ENCODE measurements around the gene CEP83. TPM values are rescaled to one million over a fixed set of nuclear protein-coding genes. Genes with fewer than 3 reads are reported as not detected.
A peak's percentile ranks its signal among the peaks of the same experiment; 100 is the strongest.
"Not testable (repeated sequence)": the region's sequence is repeated elsewhere in the genome, so short reads cannot be mapped to it uniquely, and the experiment has no call there.

Gene CEP83, protein sequence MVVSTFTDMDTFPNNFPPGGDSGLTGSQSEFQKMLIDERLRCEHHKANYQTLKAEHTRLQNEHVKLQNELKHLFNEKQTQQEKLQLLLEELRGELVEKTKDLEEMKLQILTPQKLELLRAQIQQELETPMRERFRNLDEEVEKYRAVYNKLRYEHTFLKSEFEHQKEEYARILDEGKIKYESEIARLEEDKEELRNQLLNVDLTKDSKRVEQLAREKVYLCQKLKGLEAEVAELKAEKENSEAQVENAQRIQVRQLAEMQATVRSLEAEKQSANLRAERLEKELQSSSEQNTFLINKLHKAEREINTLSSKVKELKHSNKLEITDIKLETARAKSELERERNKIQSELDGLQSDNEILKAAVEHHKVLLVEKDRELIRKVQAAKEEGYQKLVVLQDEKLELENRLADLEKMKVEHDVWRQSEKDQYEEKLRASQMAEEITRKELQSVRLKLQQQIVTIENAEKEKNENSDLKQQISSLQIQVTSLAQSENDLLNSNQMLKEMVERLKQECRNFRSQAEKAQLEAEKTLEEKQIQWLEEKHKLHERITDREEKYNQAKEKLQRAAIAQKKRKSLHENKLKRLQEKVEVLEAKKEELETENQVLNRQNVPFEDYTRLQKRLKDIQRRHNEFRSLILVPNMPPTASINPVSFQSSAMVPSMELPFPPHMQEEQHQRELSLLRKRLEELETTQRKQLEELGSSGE
- polyA plus RNA-seq (2013, experiment 1 of 2; ENCODE audit: insufficient read length): 11.6 TPM
- polyA plus RNA-seq (2013, experiment 2 of 2; ENCODE audit: insufficient read length): 12.2 TPM

DNA sequence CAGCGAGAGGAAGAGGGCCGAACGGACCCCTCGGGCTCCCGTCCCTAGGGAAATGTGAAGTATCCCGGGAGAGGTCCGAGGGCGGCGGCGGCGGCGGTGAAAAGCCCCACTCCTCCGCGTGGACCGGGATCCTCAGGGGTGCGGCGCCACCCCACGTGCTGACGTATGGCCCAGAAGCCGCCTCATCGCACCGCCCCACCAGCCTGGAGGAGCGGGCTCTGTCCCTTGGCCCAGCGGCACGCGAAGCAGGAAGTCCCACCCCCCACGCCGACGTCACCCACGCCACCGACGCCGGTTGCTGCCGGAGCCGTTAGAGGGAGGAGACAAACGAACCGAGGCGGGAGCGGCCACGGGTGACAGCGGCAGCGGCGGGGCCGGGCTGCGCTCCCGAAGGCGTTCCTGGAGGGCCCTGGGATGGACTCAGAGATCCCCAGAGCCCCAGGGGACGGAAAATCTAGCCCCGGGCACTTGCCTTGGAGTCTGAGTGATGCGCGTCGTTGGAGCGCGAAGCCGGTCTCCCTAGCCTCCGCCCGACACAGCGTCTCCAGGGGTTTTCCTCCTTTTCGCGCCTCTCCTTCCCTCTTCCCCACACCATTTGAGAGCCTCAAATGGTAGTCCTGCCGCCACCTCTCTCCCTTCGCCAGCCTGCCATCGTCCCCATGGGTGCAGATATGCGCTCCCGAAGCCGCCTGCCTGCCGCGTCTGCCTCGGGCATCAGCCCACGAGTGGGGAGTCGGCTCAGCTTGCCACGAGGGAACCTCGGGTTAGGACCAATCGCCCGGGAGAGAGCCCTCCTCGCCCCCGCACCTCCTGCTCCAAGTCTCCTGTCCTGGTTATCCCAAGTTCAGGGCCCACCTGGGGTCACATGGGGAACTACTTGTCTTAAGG, at the start of gene CEP83:
Gene CEP83, minus strand, starts transcription at position 140 of the 888 bp plus-strand sequence. CDS start 47,377 bp downstream, outside the sequence.
- DNase-seq: peak; percentile 94

DNA sequence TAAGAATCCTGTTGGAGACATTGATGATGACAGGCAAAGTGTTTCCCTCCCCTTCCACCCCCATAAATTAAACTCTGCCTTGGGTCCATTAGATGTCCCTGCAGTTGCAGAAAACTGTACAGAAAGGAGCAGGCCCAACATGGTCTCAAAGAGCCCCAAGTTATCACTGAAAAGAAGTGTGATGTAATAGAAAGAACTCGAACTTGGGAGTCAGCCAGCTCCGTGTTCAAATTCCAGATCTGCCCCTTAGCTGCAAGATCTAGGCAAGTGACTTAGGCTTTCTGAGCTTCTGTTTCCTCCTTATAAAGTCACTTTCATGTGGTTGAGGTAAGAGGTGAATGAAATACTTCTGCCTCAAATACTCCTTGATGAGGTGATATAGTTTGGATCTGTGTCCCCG, 49.6 kb upstream of the CEP83 start:
- no peak for DNase-seq

DNA sequence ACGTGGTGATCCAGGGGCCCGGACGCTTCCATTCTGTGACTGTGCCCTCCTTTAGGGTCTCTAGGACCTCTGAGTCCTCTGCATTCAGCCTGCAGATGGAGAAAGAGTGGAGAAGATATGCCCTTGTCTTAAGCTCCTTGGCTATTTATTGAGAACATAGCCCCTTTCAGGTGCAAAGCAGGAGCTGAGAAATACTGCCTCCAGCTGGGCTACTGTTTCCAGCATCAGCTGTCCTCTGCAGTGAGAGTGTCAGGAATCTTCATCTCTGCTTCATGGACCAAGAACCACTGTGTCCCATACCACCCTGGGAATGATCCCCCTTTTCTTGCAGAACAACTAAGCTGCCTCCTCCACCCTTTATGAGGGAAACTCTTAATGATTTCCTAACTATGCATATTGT, 47.8 kb upstream of the CEP83 start:
- DNase-seq: no peak

DNA sequence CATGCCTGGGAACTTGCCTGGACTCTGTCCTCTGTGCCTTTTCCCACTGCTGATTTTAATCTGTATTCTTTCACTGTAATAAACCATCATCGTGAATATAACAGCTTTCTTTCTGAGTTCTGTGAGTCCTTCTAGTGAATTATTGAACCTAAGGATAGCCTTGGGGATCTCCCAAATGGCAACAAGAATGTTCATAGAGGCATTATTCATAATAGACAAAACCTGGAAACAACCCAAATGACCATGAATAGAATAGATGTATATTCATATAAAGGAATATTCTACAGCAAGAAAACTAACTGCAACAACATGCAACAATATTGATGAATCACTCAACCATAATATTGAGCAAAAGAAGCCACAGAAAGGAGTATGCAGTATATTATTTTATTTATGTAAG, 44.7 kb upstream of the CEP83 start:
- no peak for DNase-seq

DNA sequence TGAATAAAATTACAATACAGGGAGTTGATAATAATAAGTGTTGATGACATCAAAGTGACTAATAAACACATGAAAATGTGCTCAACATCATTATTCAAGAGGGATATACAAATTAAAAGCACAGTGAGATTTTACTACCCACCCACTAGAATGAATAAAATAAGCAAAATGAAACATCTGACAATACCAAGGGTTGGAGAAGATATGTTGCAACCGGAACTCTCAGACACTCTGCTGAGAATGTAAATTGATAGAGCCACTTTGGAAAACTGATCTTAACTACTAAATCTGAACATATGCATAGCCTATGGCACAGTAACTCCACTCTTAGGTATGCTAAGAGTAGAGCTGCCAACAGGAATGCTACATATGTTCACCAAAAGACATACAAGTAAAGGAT, 44.0 kb upstream of the CEP83 start:
- no peak for DNase-seq

DNA sequence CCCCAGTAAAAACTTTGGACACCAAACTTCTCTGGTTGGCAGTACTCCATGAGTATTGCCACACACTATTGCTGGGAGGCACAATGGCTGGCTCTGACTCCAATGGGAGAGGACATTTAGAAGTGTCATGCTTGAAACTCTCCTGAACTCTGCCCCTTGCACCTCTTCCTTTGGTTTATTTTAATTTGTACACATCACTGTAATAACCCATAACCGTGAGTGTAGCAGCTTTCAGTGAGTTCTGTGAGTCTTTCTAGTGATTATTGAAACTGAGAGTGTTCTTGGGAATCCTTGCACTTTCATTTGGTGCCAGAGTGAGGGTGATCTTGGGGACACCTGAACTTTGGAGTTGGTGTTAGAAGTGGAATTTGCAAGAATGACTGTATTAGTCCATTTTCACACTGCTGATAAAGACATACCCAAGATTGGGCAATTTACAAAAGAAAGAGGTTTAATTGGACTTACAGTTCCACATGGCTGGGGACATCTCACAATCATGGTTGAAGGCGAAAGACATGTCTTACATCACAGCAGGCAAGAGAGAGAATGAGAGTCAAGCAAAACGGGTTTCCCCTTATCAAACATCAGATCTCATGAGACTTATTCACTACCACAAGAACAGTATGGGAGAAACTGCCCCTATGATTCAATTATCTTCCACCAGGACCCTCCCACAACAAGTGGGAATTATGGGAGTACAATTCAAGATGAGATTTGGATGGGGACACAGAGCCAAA, 41.3 kb upstream of the CEP83 start:
- DNase-seq: no peak

DNA sequence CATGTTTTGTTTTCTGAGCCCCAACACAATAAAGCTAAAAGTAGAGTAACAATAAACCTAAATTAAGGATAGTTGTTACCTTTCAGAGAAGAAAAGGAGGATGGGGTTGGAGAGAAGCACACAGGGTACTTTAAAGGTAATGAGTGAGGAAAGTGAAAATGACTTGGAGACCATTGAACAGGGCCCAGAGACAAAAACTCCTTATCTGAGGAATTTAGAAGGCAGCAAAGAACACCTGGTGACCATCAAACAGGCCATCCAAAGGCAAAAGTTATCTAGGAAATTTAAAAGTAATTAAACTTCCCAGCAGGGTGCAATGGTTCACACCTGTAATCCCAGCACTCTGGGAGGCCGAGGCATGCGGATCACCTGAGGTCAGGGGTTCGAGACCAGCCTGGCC, 39.0 kb upstream of the CEP83 start:
- no peak for DNase-seq

DNA sequence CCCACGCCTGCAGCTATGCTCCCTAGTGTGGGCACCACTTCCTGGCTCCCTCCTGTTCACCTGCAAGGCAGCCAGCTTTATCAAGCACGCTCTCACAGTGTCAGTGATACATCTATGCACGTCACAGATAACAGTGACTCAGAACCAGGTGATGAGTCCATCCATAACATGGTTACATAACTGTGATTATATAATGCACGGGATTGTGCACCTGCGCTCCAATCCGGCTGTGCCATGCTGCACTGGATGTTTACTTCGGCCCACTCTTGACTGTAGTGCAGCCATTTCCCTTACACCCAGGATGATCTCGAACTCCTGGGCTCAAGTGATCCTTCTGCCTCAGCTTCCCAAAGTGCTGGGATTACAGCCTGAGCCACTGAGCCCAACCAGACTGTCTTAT, 38.4 kb upstream of the CEP83 start:
- no peak for DNase-seq

DNA sequence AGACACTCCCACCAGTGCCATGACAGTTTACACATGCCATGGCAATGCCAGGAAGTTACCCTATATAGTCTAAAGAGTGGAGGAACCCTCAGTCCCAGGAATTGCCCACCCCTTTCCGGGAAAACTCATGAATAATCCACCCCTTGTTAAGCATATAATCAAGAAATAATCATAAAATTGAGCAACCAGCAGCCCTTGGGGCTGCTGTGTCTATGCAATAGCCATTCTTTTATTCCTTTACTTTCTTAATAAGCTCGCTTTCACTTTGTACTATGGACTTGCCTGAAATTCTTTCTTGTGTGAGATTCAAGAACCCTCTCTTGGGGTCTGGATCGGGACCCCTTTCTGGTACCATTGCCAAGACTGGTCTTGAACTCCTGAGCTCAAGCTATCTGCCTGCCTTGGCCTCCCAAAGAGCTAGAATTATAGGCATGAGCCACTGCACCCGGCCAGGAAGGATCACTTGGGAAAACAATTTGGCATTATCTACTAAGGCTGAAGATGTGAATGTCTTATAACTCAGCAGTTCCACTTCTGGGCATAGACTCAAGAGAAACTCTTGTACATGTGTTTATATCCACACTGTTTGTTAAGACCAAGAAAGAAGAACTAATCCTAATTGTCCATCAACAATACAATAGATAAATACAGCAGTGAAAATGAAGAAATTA, 35.9 kb upstream of the CEP83 start:
- no peak for DNase-seq

DNA sequence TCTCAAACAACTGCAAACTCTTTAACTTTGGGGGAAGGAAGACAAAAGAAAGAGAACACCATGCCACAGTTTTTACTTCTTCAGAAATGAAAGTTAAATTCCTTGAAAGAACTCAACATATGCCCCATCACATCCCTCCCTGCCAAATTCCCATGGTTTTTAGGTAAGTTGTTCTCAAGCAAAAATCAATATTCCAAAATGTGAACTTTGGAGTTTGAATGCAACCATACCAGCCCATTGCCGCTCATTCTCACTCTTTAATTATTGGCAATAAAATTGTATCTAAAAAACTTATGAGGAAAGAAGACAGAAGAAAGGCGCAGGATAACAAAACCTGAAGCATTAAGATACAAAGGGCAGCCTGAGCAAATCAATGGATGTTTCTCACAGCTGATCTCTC, 31.8 kb upstream of the CEP83 start:
- DNase-seq: no peak

DNA sequence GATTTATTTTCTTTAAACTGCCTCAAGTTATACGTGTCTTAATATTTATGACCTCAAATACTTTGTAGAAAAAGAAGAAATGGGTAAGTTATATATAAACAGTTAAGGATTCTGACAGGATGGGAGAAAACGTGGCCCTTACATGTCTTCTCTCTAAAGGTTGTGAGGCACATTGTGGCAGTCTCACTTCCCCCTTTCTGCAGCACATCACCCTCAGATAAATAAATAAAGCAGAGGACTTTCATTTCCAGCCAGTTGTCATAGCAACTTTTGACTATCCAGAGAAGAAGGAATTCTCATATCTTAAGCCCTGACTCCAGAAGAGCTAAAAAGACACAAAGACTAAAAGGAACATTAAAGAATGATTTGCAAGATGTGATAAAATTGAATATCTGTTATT, 28.8 kb upstream of the CEP83 start:
- no peak for DNase-seq

DNA sequence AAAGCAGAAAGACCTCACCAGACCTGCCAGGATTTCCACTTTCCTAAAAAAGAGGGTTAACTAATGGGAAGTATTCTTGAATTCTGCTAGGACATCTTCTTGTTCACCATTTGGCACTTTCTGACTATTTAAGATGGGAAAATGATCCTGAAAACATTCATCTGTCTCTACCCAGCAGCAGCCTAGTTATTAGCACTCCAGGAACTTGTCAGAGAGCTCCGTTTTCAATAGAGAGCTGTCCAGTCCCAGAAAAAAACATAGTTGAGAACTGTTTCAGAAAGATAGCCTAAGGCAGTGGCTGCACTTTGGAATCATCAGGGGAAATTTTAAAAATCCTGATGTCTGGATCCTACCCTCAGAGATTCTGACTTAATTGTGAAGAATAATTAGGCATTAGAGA, 22.1 kb upstream of the CEP83 start:
- DNase-seq: no peak

DNA sequence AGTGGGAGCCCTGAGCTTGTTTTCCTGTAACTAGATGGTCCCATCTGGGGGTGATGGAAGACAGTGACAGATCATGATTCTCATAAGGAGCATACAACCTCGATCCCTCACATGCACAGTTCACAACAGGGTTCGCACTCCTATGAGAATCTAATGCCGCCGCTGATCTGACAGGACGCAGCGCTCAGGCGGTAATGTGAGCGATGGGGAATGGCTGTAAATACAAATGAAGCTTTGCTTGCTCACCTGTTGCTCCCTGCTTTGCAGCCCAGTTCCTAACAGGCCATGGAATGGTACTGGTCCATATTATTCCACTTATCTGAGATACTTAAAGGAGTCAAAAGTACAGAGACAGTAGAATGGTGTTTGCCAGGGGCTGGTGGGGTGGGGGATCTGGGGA, 9.9 kb upstream of the CEP83 start:
- no peak for DNase-seq

DNA sequence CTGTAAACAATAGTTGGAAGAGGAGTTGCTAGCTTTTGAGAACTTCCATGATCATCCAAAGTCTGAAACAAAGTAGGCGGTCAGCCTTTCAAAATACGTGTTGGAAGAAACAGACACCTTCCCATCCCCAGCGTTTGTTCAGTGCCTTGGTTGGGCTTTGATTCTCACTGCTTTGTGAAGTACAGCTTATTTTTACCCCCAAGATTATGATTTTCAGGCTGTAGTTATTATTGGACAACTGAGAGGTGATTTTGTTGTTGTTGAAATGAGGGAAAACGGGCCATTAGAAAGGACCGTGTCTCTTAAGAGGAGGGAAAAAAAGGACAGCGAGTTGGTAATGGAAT, 921 bp upstream of the CEP83 start:
- DNase-seq: no peak

DNA sequence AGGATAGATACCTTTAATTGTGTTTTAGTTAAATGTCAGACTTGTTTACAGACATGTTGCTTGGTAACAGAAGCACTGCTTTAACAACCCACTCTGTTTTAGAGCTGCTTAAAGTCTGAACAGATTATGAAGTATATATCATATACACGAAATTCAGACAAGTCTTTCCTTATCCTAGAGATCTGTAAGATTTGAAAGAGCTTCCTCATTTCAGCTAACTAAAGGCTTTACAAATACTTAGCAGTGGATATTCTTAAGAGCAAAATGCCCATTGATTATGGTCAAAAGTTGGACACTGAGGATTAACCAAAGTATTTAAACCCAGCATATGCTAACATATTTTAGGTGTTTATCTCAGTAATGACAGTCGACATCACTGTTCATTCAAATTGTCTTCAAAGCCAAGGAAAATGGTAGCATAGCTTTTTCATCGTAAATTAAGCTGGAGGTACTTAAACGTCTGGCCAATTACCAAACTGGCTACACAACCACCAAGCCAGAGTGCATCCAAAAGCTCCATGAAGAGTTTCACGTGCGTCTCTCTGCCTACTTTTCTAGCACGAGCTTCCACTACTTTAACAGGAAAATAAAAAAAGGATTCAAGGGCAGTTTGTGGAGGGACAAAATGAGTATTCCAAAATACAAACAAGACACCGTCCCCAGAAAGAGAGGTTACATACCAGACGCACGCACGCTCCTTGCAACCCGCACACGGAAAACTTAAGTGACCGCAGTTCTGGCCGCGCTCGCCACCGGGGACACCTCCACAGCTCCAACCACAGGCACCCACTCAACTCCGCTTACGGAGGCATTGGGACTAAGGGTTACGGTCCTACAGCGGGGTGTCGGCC, 565 bp downstream of the CEP83 start:
- DNase-seq: peak; percentile 34

DNA sequence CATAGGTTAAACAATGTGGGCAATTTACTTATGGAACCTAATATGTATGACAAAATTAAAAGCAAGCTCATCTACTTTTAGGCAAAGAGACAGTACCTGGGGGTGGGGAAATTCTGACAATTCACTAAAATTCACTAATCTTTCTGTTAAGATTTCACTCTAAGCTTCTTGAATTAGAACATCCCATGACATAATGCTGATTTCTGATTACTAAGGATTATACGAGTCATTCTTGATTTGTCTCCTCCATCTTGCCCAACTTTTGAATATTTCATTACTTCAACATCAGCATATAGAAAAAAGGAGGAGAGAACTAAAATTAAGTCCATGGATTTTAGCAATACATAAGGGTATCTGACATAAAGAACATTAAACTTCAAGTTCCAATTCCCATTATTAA, 2.4 kb downstream of the CEP83 start:
- DNase-seq: no peak

DNA sequence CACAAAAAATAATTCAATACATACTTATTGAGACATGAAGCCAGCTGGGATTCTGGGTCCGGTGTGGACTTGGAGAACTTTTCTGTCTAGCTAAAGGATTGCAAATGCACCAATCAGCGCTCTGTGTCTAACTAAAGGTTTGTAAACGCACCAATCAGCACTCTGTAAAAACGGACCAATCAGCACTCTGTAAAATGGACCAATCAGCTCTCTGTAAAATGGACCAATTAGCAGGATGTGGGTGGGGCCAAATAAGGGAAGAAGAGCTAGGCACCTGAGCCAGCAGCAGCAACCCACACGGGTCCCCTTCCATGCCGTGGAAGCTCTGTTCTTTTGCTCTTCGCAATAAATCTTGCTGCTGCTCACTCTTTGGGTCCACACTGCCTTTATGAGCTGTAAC, 5.3 kb downstream of the CEP83 start:
- DNase-seq: not testable (repeated sequence)

DNA sequence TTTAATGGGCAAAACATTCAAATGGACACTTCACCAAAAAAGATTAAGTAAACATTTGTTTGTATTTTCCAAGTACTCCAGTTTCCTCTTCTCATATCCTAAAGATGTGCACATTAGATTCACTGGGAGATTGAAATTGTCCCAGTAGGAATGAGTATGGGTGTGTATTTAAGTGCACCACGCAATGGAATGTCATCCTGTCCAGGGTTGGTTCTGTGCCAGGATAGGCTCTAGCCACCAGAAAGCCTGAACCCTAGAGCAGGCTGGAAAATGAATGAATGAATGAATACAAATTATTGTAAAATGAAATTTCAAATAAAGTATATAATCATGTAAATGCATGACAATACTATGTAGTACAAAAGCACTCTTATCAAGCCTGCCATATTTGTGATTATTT, 14.0 kb downstream of the CEP83 start:
- DNase-seq: no peak

DNA sequence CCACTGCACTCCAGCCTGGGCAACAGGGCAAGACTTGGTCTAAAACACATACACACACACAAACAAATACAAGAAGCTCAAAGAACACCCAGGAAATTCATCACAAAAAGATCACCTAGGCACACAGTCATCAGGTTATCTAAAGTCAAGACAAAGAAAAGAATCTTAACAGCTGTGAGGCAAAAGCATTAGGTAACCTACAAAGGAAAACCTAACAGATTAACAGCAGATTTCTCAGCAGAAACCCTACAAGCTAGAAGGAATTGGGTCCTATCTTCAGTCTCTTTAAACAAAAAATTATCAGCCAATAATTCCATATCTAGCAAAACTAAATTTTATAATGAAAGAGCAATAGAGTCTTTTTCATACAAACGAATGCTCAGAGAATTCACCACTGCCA, 22.4 kb downstream of the CEP83 start:
- no peak for DNase-seq

DNA sequence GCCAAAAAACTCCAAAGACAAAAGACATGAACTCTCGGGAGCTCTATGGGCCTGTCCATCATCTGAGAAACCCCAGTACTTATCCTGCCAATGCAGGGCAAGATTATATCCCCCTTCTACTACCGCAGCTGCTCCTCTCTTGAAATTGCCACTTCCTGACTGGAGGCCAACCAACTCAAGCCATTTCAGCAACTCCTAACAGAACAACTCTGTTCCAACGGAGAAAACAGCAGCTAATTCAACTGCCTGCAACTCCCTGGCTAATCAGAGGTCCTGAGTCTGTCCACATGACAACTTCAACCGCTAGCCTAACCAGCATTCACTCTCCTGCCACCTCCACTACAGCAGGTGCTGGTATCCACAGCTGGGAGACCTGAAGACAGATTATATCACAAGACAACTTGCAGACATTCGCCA, 24.1 kb downstream of the CEP83 start:
- DNase-seq: no peak

DNA sequence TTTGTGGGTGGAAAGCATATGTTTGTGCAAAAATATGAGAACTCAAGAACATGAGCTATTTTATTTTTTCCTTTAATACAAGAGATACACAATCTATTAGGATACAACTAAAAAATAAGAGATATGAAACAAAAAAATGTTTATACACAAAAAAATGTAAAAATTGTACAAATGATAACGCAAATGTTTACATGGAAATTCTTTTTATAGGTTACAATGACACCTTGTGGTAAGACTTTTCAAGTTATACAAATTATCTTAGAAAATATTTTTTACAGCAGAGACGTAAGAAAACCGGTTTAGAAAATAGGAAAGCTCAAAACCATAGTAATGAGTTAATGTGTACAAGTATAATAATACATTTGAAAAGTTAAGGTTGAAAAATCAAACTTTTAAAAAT, 25.5 kb downstream of the CEP83 start:
- no peak for DNase-seq
